K562 (cell line): Measurements from ENCODE around the gene LAPTM5. TPM values are rescaled to one million over a fixed set of nuclear protein-coding genes. Genes with fewer than 3 reads are reported as not detected.

Experiments
- ASH1L ChIP-seq: fragments of 450-650 bp; IDR thresholded peaks from 2 replicates; pipeline ENCODE4 v1.6.1; 2018; ENCODE audit warnings: borderline replicate concordance, mild to moderate bottlenecking, low read depth; ENCODE audit not compliant: partially characterized antibody
- CEBPB ChIP-seq: fragments of 450-650 bp; IDR thresholded peaks from 2 replicates; pipeline ENCODE4 v1.6.1; 2016; ENCODE audit warnings: missing genetic modification characterization, missing compliant biosample characterization
- KAT7 ChIP-seq: sonication (generic); formaldehyde crosslinking; IDR thresholded peaks from 2 replicates; pipeline ENCODE4 v1.8.0; 2022; ENCODE audit warnings: missing genetic modification reagents, mild to moderate bottlenecking, borderline replicate concordance
- KDM1A ChIP-seq, 2 experiments: fragments of 450-650 bp; IDR thresholded peaks; 2 replicates each; pipeline ENCODE4 v1.6.1; 2016; ENCODE audit warnings: mild to moderate bottlenecking in 2 of 2
- KLF1 ChIP-seq: fragments of 450-650 bp; IDR thresholded peaks from 2 replicates; pipeline ENCODE4 v1.6.1; 2016; ENCODE audit warnings: missing genetic modification characterization, missing compliant biosample characterization
- MXI1 ChIP-seq: IDR thresholded peaks from 2 replicates; pipeline ENCODE4 v1.6.1; 2011; ENCODE audit warnings: low read depth, mild to moderate bottlenecking, improper control_type of control experiment, low read length
- NFE2L1 ChIP-seq: fragments of 450-650 bp; IDR thresholded peaks from 2 replicates; pipeline ENCODE4 v1.6.1; 2016; ENCODE audit warnings: missing genetic modification characterization, low read depth, mild to moderate bottlenecking, missing compliant biosample characterization, moderate library complexity, borderline replicate concordance
- RBM22 ChIP-seq: fragments of 200-400 bp; formaldehyde crosslinking; IDR thresholded peaks from 2 replicates; pipeline ENCODE4 v1.6.1; 2018; ENCODE audit warnings: low read length, low read depth; ENCODE audit not compliant: poor library complexity, severe bottlenecking
- SRSF3 ChIP-seq: fragments of 200-400 bp; formaldehyde crosslinking; IDR thresholded peaks from 2 replicates; pipeline ENCODE4 v1.6.1; 2016; ENCODE audit warnings: mild to moderate bottlenecking, low read length, moderate library complexity; ENCODE audit not compliant: insufficient read depth
- TSC22D4 ChIP-seq: fragments of 450-650 bp; IDR thresholded peaks from 2 replicates; pipeline ENCODE4 v1.6.1; 2016; ENCODE audit warnings: missing genetic modification characterization, missing biosample characterization, control low read depth
- ZC3H11A ChIP-seq: IDR thresholded peaks from 2 replicates; pipeline ENCODE4 v1.6.1; 2012; ENCODE audit warnings: low read depth, low read length, improper control_type of control experiment
- ZKSCAN8 ChIP-seq: fragments of 200-800 bp; sonication (Bioruptor generic); IDR thresholded peaks from 2 replicates; pipeline ENCODE4 v1.6.1; 2016; ENCODE audit warnings: missing genetic modification characterization, missing compliant biosample characterization
- ZNF224 ChIP-seq: sonication (generic); formaldehyde crosslinking; IDR thresholded peaks from 2 replicates; pipeline ENCODE4 v1.8.0; 2022; ENCODE audit warnings: mild to moderate bottlenecking, missing genetic modification reagents
- ZNF431 ChIP-seq: sonication (generic); formaldehyde crosslinking; IDR thresholded peaks from 2 replicates; pipeline ENCODE4 v1.8.0; 2022; ENCODE audit warnings: mild to moderate bottlenecking, missing genetic modification reagents
- polyA plus RNA-seq, 8 experiments: library from polyadenylated mRNA; depleted of rRNA in 4 of 8; stranded (reverse) in 5 of 8; unstranded in 3 of 8; fragments of >200 nt; fragmentation: Nextera tagmentation in 2 of 8; fragmentation: Illumina TruSeq in 1 of 8; extraction: Ambion mirVana in 2 of 8; extraction: Trizol in 1 of 8; gene quantifications; 2 replicates each; pipeline versions ENCODE4 v1.2.1 to v1.2.3, GENCODE V29; 2011 to 2014; ENCODE audit warnings: inconsistent platforms in 1 of 8, missing spikeins in 1 of 8
- total RNA-seq, 7 experiments: library from RNA; depleted of rRNA in 6 of 7; stranded (reverse); fragments of >200 nt in 6 of 7; fragmentation: Illumina TruSeq in 2 of 7; extraction: Trizol in 2 of 7; gene quantifications; 2 replicates each; pipeline versions ENCODE4 v1.2.1 to v1.2.3, GENCODE V29; 2011 to 2021; ENCODE audit warnings: low replicate concordance in 1 of 7
- TF ChIP-seq, protein P1 (sequence below): fragments of 450-650 bp; IDR thresholded peaks from 2 replicates; pipeline ENCODE4 v1.6.1; 2016; ENCODE audit warnings: borderline replicate concordance
- TF ChIP-seq, protein P2 (sequence below): fragments of 250-450 bp; sonication (Bioruptor Pico); IDR thresholded peaks from 2 replicates; pipeline ENCODE4 v1.4.0; 2020; ENCODE audit warnings: mild to moderate bottlenecking, moderate library complexity
- TF ChIP-seq, protein P3 (sequence below): sonication (generic); formaldehyde crosslinking; IDR thresholded peaks from 2 replicates; pipeline ENCODE4 v1.8.1; 2022; ENCODE audit warnings: missing genetic modification reagents
- TF ChIP-seq, protein P4 (sequence below): fragments of 450-650 bp; formaldehyde crosslinking; IDR thresholded peaks from 2 replicates; pipeline ENCODE4 v1.4.0; 2022; ENCODE audit warnings: missing genetic modification characterization
- TF ChIP-seq, protein P5 (sequence below), 2 experiments: fragments of 450-650 bp; IDR thresholded peaks; 2 replicates each; pipeline ENCODE4 v1.6.1; 2016

The LAPTM5 gene
- total and polyA plus RNA-seq, 9 of the 15 experiments (the other 6 are each of a cell fraction or from before 2014, with no cell fraction given) = 2.4 to 47.3 (median 20.3) TPM

DNA sequence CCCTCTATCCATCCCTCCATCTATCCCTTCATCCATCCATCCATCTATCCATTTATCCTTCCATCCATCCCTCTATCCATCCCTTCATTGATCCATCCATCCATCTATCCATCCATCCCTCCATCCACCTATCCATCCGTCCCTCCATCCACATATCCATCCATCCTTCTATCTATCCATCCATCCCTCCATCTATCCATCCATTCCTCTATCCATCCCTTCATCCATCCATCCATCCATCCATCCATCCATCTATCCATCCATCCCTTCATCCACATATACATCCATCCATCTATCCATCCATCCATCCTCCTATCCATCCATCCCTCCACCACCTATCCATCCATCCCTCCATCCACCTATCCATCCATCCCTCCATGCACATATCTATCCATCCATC lies 57.8 kb downstream of the LAPTM5 start (continued):
- 0 out of 2 replicates have a peak, but pooled peaks have one; percentile 41 for TF ChIP-seq TSC22D4 (tag)
- TF ChIP-seq, protein P1, sequence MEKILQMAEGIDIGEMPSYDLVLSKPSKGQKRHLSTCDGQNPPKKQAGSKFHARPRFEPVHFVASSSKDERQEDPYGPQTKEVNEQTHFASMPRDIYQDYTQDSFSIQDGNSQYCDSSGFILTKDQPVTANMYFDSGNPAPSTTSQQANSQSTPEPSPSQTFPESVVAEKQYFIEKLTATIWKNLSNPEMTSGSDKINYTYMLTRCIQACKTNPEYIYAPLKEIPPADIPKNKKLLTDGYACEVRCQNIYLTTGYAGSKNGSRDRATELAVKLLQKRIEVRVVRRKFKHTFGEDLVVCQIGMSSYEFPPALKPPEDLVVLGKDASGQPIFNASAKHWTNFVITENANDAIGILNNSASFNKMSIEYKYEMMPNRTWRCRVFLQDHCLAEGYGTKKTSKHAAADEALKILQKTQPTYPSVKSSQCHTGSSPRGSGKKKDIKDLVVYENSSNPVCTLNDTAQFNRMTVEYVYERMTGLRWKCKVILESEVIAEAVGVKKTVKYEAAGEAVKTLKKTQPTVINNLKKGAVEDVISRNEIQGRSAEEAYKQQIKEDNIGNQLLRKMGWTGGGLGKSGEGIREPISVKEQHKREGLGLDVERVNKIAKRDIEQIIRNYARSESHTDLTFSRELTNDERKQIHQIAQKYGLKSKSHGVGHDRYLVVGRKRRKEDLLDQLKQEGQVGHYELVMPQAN = 0 out of 2 replicates have a peak, but pooled peaks have one; percentile 20
- no peak for TF ChIP-seq ZNF431 (CRISPR knock-in tag)
- no peak for TF ChIP-seq ASH1L
- TF ChIP-seq RBM22 = no peak
- no peak for TF ChIP-seq KLF1 (tag)
- TF ChIP-seq, protein P2, sequence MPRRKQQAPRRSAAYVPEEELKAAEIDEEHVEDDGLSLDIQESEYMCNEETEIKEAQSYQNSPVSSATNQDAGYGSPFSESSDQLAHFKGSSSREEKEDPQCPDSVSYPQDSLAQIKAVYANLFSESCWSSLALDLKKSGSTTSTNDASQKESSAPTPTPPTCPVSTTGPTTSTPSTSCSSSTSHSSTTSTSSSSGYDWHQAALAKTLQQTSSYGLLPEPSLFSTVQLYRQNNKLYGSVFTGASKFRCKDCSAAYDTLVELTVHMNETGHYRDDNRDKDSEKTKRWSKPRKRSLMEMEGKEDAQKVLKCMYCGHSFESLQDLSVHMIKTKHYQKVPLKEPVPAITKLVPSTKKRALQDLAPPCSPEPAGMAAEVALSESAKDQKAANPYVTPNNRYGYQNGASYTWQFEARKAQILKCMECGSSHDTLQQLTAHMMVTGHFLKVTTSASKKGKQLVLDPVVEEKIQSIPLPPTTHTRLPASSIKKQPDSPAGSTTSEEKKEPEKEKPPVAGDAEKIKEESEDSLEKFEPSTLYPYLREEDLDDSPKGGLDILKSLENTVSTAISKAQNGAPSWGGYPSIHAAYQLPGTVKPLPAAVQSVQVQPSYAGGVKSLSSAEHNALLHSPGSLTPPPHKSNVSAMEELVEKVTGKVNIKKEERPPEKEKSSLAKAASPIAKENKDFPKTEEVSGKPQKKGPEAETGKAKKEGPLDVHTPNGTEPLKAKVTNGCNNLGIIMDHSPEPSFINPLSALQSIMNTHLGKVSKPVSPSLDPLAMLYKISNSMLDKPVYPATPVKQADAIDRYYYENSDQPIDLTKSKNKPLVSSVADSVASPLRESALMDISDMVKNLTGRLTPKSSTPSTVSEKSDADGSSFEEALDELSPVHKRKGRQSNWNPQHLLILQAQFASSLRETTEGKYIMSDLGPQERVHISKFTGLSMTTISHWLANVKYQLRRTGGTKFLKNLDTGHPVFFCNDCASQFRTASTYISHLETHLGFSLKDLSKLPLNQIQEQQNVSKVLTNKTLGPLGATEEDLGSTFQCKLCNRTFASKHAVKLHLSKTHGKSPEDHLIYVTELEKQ = no peak
- TF ChIP-seq SRSF3 = no peak
- no peak for TF ChIP-seq ZNF224
- TF ChIP-seq, protein P3, sequence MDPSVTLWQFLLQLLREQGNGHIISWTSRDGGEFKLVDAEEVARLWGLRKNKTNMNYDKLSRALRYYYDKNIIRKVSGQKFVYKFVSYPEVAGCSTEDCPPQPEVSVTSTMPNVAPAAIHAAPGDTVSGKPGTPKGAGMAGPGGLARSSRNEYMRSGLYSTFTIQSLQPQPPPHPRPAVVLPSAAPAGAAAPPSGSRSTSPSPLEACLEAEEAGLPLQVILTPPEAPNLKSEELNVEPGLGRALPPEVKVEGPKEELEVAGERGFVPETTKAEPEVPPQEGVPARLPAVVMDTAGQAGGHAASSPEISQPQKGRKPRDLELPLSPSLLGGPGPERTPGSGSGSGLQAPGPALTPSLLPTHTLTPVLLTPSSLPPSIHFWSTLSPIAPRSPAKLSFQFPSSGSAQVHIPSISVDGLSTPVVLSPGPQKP (CRISPR knock-in tag) = no peak
- no peak for TF ChIP-seq ZC3H11A
- TF ChIP-seq, protein P4, sequence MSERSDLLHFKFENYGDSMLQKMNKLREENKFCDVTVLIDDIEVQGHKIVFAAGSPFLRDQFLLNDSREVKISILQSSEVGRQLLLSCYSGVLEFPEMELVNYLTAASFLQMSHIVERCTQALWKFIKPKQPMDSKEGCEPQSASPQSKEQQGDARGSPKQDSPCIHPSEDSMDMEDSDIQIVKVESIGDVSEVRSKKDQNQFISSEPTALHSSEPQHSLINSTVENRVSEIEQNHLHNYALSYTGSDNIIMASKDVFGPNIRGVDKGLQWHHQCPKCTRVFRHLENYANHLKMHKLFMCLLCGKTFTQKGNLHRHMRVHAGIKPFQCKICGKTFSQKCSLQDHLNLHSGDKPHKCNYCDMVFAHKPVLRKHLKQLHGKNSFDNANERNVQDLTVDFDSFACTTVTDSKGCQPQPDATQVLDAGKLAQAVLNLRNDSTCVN = peak; percentile 79; the same call in 1 of the 2 replicates
- no peak for TF ChIP-seq MXI1
- no peak for TF ChIP-seq NFE2L1 (tag)
- TF ChIP-seq ZKSCAN8 (CRISPR knock-in tag) = no peak
- TF ChIP-seq KDM1A (IDR thresholded peaks at IDR 0.05) = peak; percentile 75 to 81
- TF ChIP-seq CEBPB (tag) = no peak
- TF ChIP-seq KAT7 (CRISPR knock-in tag) = no peak
- TF ChIP-seq, protein P5, sequence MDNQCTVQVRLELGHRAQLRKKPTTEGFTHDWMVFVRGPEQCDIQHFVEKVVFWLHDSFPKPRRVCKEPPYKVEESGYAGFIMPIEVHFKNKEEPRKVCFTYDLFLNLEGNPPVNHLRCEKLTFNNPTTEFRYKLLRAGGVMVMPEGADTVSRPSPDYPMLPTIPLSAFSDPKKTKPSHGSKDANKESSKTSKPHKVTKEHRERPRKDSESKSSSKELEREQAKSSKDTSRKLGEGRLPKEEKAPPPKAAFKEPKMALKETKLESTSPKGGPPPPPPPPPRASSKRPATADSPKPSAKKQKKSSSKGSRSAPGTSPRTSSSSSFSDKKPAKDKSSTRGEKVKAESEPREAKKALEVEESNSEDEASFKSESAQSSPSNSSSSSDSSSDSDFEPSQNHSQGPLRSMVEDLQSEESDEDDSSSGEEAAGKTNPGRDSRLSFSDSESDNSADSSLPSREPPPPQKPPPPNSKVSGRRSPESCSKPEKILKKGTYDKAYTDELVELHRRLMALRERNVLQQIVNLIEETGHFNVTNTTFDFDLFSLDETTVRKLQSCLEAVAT (IDR thresholded peaks at IDR 0.05) = 0 out of 4 replicates have a peak, but pooled peaks of 1 of the 2 experiments have one; percentile 40
